GM21381 (cell line): ENCODE measurements around the gene IFNA17.
"Not testable (repeated sequence)": the region's sequence is repeated elsewhere in the genome, so short reads cannot be mapped to it uniquely, and the experiment has no call there.

Experiments used
- ATAC-seq: cut with Tn5 transposase; IDR thresholded peaks from one replicate; pipeline ENCODE4 v1.9.1; 2021; ENCODE audit warnings: mild to moderate bottlenecking, moderate library complexity; ENCODE audit not compliant: unreplicated experiment

Gene IFNA17

DNA sequence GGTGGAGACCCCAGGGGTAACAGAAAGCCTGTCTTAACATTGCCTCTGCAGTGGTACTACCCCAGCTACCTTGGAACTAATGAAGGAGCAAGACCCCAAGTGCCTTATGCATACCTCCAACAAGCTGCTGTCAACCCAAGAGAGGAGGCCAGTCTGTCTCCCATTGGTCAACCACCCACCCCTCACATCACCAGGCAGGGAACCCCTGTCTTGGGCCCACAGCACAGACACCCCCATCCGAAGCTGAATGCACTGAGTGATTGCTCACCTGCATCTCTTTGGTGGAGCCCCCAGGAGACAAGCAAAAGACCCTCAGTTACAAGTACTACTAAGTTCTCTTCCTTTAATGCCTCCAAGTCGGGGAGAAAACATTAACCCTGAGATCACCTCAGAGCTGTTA, 15.9 kb downstream of the IFNA17 start:
- ATAC-seq, result not testable (repeated sequence)

GRCh38 chr9:21210782-21211181, 17.2 kb downstream of the IFNA17 start:
- ATAC-seq, result not testable (repeated sequence)

DNA sequence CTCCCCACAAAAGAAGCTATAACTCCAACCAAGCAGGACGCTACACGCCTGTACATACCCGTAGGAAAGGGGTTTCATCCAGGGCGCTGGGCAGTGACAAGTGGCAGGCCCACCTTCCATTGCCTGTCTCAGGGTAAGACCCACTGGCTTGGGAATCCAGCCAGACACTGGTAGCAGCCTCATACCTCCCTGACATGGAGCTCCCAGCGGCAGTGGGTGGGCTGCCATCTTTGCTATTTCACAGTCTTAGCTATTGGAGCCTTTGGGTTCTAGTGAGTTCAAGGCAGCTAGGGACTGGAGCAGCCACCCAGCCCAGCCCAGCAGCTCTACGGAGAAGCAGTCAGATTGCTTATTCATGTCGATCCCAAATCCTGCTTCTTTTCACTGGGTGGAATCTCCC, 17.7 kb downstream of the IFNA17 start:
- no peak for ATAC-seq

- ATAC-seq, result not testable (repeated sequence)
Measured at GRCh38 chr9:21207043-21207442, 21.0 kb downstream of the IFNA17 start, which contains the start of gene IFNA10. Gene IFNA10 (minus strand): TSS chr9:21207143. CDS start chr9:21207097, 46 bp downstream.

GRCh38 chr9:21205204-21205603, 22.8 kb downstream of the IFNA17 start:
- ATAC-seq, result no peak

DNA sequence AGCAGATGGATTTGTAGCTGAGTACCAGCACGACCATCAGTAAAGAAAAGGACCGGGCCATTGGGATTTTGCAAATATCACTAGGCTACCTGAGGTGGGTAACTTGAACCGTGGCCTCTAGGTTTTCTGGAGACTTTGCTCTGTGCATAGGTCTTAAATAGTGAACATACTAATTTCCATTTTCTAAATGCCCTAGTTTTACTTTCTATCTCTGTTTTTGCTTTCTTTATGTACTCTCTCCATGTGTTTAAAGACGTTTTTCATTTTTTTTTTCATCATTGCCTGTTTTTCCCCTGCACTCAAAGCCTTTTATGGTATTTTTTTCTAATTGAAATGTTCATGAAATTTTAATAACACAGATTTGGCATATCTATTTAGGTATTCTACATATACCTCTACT, 25.9 kb downstream of the IFNA17 start, which contains the start of gene IFNA7:
Gene IFNA7, minus strand, starts transcription at position 101 of the 400 bp plus-strand sequence. Its CDS starts 40 bp downstream, at position 61.
- ATAC-seq, result not testable (repeated sequence)

- peak; percentile 90 for ATAC-seq
Measured at GRCh38 chr9:21194867-21195776, 32.9 kb downstream of the IFNA17 start.

GRCh38 chr9:21187487-21187886, 40.5 kb downstream of the IFNA17 start, which contains the start of gene IFNA4:
Gene IFNA4 (minus strand): TSS chr9:21187587. CDS start chr9:21187531, 56 bp downstream.
- ATAC-seq, result not testable (repeated sequence)

DNA sequence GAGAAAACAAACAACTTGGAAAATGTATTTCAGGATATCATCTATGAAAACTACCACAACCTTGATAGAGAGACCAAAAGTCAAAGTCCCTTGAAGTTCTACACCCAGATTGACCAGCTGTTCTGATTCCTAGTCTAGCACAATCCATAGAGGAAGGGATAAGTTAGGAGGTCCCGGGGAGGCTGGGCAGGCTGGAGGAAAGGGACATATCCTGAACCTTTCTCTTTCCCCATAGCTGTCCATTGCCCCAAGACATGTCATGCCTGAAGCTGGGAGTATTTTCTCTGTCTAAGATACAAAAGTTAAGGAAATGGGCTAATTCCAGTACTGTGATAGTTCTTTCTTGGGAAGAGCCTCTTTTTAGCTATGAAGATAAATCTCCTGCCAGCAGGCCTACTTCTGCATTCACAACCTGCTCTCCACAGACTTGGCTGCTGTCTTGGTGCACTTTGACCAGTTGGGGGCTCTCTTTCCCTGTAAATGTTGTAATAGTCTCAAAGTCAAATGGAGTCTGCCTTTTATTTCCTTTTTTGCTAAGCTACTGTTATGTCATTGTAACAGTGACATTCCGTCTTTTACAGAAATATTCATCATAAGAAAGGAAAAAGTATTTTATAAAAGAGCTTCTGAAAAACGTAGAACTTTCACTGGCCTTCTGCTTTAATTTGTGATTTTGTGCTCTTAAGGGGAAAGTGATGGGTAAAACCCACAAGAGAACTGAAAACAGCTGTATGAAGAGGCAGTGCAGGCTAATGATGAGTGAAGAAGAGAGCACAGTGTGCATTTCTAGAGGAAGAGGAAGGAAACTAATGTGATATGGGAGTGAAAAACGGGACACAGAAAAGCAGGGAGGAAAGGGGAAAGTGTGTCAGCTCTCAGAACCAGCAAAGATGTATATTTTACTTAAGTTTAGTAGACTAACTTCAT, 44.9 kb downstream of the IFNA17 start:
- ATAC-seq, result peak; percentile 92
